KMS-11 (cell line): ENCODE results near the gene SDHB.

ENCODE experiments used
- H2AFZ ChIP-seq: fragments of 200-600 bp; sonication (generic); 2 replicates; pipeline ENCODE4 v1.6.1; 2016; ENCODE audit warnings: antibody characterized with exemption, mixed run types, low read depth
- H3K27ac ChIP-seq: fragments of 200-600 bp; sonication (generic); 2 replicates; pipeline ENCODE4 v1.6.1; 2016; ENCODE audit warnings: mild to moderate bottlenecking, mixed run types
- H3K27me3 ChIP-seq: fragments of 200-600 bp; sonication (generic); 2 replicates; pipeline ENCODE4 v1.6.1; 2017; ENCODE audit warnings: mild to moderate bottlenecking, low read depth, mixed run types, moderate library complexity; ENCODE audit not compliant: insufficient read depth
- H3K36me3 ChIP-seq: fragments of 200-600 bp; sonication (generic); 2 replicates; pipeline ENCODE4 v1.6.1; 2017; ENCODE audit warnings: mild to moderate bottlenecking, mixed run types; ENCODE audit not compliant: insufficient read depth
- H3K4me1 ChIP-seq: fragments of 200-600 bp; sonication (generic); 2 replicates; pipeline ENCODE4 v1.6.1; 2016; ENCODE audit warnings: mild to moderate bottlenecking, low read depth, mixed run types; ENCODE audit not compliant: poor library complexity, severe bottlenecking
- H3K4me2 ChIP-seq: fragments of 200-600 bp; sonication (generic); 2 replicates; pipeline ENCODE4 v1.7.0; 2016; ENCODE audit warnings: mild to moderate bottlenecking, mixed run types
- H3K4me3 ChIP-seq: fragments of 200-600 bp; sonication (generic); IDR thresholded peaks from 2 replicates; pipeline ENCODE4 v1.6.1; 2017; ENCODE audit warnings: low read depth, low read length, mixed read lengths; ENCODE audit not compliant: insufficient read depth
- H3K79me2 ChIP-seq: fragments of 200-600 bp; sonication (generic); 2 replicates; pipeline ENCODE4 v1.6.1; 2016; ENCODE audit warnings: low read depth, mixed run types; ENCODE audit not compliant: insufficient read depth
- H3K9ac ChIP-seq: fragments of 200-600 bp; sonication (generic); 2 replicates; pipeline ENCODE4 v1.6.1; 2016; ENCODE audit warnings: mild to moderate bottlenecking, mixed run types
- H4K20me1 ChIP-seq: fragments of 200-600 bp; sonication (generic); 2 replicates; pipeline ENCODE4 v1.6.1; 2016; ENCODE audit warnings: mild to moderate bottlenecking, mixed run types; ENCODE audit not compliant: insufficient read depth
- CTCF ChIP-seq: fragments of 200-600 bp; sonication (generic); conservative IDR thresholded peaks from 2 replicates; pipeline ENCODE4 v1.6.1; 2017; ENCODE audit warnings: low read depth, mild to moderate bottlenecking, antibody characterized with exemption, low read length, moderate library complexity, mixed read lengths

Gene SDHB

GRCh38 chr1:17053685-17054410, at the start of gene SDHB:
Gene SDHB (minus strand): TSS chr1:17054032. CDS start chr1:17054019, 13 bp downstream.
- Histone ChIP-seq H3K9ac (peak within 1 kb of the TSS; percentile 59), H3K4me1 (peaks cover 17% of the 10 kb centered on the region), H3K27ac (peak within 1 kb of the TSS; percentile 39; the same call in 1 of the 2 replicates), H2AFZ (peak within 1 kb of the TSS; percentile 77; the same call in 1 of the 2 replicates), H4K20me1 (no peaks in the 10 kb centered on the region), H3K27me3 (peaks cover 21% of the 10 kb centered on the region; the same call in 1 of the 2 replicates), H3K4me2 (peak within 1 kb of the TSS; percentile 98), H3K4me3 (no peak within 1 kb of the TSS), H3K79me2 (peaks cover 40% of the 10 kb centered on the region), H3K36me3 (no peaks in the 10 kb centered on the region)
- TF ChIP-seq CTCF: no peak

DNA sequence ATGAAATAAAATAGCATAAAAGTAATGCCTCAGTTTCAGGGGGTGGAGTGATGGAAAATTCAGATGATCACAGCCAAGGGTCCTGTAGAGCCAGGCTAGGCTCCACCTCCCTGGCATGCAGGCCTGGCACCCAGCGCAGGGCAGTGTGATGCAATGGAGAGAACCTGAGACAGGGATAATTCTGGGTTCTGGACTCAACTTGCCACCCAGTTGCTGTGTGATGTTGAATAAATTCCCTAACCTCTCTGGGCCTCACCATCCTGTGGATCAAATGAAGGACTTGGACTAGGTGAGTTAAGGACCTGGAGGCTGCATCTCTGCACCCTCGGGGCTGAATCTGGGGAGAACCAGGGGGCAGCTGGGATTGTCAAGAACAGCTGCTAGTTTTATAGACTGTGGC, 48.4 kb upstream of the SDHB start:
- H3K27me3 ChIP-seq: peaks cover 92% of the 10 kb centered on the region
- H3K36me3 ChIP-seq: no peaks in the 10 kb centered on the region
- H3K4me3 ChIP-seq: no peak overlapping the region
- no peaks in the 10 kb centered on the region for H3K79me2 ChIP-seq
- no peak overlapping the region for H2AFZ ChIP-seq
- no peak overlapping the region for H3K4me2 ChIP-seq
- no peaks in the 10 kb centered on the region for H3K4me1 ChIP-seq
- H3K9ac ChIP-seq: no peak overlapping the region
- no peak for TF ChIP-seq CTCF
- H3K27ac ChIP-seq: no peak overlapping the region
- no peaks in the 10 kb centered on the region for H4K20me1 ChIP-seq

DNA sequence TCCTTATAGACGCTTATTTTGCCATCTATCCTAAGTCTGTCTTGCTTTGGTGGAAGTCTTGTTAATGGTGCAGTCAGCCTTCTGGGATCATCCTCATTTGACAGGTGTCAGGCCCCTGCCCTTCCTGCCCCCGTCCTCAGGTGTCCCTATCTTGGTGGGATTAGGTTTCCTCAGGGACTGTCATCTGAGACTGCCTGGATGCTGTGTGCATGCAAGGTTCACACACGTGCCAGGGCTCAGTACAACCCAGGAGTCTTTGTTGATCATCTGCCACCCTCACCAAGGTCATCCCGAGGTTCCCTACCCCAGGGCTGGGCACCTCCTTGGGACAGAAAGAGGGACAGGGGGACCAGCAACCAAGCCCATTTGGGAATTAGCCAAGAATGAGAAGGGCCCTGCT, 47.4 kb upstream of the SDHB start:
- no peaks in the 10 kb centered on the region for H3K4me1 ChIP-seq

GRCh38 chr1:17099616-17100340, 45.9 kb upstream of the SDHB start:
- Histone ChIP-seq H3K36me3 (no peaks in the 10 kb centered on the region), H2AFZ (no peak overlapping the region), H4K20me1 (no peaks in the 10 kb centered on the region), H3K27ac (no peak overlapping the region), H3K4me3 (no peak overlapping the region), H3K4me1 (no peaks in the 10 kb centered on the region), H3K9ac (no peak overlapping the region), H3K79me2 (no peaks in the 10 kb centered on the region), H3K27me3 (peaks cover 94% of the 10 kb centered on the region), H3K4me2 (no peak overlapping the region)
- no peak for TF ChIP-seq CTCF

More for the DNA sequence above, 47.4 kb upstream of the SDHB start:
- no peak for TF ChIP-seq CTCF
- Histone ChIP-seq H4K20me1 (no peaks in the 10 kb centered on the region), H3K4me3 (no peak overlapping the region), H3K9ac (no peak overlapping the region), H3K4me2 (no peak overlapping the region), H3K79me2 (no peaks in the 10 kb centered on the region), H3K36me3 (no peaks in the 10 kb centered on the region), H3K27me3 (peaks cover 93% of the 10 kb centered on the region), H3K27ac (no peak overlapping the region), H2AFZ (no peak overlapping the region)
